HG02970 (cell line): Measurements from ENCODE around the gene NINJ1.

Experiments used
- ATAC-seq: cut with Tn5 transposase; IDR thresholded peaks from one replicate; pipeline ENCODE4 v1.9.1; 2021; ENCODE audit warnings: mild to moderate bottlenecking, moderate library complexity, moderate number of reproducible peaks; ENCODE audit not compliant: unreplicated experiment, low FRiP score

NINJ1 gene

DNA sequence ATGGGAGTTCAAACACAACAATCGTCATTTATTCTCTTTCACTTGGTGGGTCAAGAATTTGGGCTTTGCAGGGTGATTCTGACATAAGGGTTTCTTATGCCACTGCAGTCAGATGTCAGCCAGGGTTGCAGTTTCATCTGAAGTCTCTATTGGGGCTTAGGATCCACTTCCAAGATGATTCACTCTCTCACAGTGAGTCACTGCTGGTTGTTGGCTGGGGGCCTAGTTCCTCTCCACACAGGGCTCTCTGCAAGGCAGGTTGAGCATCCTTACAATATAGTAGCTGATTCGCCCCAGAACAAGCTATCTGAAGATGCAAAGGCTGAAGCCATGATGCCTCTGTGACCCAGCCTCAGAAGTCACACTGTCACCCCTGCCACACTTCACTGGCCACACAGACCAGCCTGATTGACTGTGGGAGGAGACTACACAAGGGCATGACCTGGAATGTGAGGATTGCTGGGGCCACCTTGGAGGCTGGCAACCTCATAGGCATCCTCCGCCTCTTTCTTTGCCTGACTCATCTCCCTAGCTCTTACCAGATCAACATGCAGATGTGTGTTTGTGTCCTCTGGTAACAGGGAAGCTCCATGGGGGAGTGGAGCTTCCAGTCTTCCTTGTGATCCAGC is 42.5 kb downstream of the NINJ1 start:
- ATAC-seq, result no peak

DNA sequence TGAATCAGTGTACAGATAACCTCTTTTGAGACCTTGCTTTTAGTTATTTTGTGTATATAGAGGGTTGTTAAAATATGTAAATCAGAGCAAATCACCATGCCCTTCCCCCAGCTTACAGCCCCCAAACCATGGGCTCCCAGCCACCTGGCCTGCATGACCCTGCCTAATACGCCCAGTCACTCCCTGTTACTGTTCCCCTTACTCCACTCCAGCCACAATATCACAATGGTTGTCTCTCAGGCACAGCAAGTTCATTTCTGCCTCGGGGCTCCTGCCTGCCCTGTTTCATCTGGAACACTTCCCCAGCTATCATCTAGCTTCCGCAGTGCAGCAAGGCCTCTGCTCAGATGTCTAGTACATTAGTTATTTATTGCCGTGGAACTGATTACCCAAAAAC is 43.0 kb downstream of the NINJ1 start:
- no peak for ATAC-seq

DNA sequence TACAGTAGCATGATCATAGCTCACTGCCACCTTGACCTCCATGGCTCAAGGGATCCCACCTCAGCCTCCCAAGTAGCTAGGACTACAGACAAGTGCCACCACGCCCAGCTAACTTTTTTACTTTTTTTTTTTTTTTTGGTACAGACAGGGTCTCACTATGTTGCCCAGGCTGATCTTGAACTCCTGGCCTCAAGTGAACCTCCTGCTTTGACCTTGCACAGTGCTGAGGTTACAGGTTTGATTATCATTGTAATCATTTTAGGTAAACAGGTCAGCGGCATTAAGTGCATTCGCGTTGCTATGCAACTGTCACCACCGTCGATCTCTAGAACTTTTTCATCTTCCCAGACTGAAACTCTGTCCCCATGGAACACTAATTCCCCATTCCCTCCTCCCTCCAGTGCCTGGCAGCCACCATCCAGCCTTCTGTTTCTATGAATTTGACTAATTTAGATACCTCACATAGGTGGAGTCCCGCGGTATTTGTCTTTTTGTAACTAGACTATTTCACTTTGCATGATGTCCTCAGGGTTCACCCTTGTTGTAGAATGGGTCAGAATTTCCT is 43.9 kb downstream of the NINJ1 start:
- ATAC-seq, result no peak

DNA sequence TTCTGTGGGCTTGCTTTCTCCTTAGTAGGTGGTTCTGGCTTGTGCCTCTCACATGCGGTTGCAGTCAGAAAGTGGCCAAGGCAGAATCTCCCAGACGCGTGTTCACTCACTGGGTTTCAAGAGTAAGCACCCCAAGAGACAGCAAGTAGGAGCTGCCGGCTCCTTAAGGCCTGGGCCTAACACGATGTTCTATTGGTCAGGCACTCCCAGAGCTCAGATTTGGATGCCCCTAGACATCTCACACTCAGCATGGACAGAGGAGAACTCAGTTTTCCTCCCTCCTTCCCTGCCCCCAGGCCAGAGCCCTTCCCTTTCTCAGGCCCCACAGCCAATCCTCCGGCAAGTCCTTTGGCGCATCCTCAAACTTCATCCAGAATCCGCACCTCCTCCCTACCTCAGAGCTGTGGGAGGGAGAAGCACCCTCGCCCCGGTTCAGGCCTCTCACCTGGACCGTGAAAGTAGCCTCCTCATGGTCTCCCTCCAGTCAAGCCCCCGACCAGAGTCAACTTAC is 44.5 kb downstream of the NINJ1 start:
- ATAC-seq, result no peak

DNA sequence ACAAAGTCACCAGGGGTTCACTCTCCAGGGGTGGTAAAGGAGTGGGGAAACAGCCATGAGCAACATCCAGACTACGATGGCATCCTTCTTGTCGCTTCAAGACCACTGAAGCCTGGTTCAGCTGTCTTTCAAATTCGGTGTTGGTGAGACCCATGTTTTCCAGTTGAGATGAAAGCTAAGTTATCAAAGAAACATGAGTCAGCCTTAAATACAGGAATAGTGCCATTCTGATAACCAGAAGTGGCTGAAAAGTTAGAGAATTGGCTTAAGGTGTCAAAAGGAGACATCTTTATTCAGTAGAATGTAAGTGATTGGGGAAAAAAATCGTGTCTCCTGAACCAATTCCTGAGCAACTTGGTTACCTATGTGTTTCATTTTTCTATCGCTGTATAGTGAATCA is 45.0 kb downstream of the NINJ1 start:
- ATAC-seq, result no peak

DNA sequence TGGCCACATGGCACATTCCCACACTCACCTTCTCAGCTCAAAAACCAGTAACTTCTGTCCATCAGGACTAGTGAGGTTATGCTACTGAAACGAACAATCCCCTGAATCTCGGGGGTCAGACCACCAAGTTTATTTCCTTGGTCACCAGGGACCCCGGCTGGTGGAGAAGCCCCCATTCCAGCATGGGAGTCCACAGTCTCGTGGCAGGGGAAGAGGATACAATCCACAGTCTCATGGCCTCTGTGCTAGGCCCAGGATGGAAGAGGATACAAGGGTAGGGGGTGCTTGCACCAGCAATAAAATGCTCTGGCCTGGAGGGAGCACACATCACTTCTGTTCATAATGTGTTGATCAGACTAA is 45.4 kb downstream of the NINJ1 start:
- ATAC-seq, result no peak

DNA sequence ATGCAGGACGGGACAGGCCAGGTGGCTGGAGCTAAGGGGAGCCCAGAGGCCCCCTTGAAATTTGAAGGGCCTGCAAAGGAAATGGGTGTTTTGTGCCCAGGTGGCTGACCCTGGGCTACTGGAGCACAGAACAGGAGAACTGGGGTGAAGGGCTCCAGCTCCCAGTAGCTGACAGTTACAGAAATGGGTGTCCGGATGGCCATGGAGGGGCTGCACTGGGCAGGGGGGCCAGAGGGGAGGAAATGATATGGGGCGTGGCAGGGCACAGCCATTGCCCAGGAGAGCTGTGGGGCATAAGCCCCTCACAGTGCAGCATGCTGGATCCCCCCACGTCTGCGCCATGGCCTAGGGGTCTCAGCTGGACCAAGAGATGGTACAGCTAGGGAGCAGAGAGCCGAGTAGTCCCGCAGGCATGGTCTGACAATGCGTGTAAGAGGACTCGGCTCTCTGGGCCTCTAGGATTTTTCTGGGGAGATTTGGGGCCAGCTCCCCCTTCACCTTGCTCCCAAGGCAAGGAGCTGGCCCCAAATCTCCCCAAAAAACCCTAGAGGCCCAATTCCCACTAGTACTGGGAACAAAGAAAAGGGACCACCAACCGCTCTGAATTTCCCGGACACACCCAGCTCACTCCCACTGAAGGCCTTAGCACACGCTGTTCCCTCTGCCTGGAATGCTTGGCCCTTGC is 45.9 kb downstream of the NINJ1 start:
- ATAC-seq, result no peak

DNA sequence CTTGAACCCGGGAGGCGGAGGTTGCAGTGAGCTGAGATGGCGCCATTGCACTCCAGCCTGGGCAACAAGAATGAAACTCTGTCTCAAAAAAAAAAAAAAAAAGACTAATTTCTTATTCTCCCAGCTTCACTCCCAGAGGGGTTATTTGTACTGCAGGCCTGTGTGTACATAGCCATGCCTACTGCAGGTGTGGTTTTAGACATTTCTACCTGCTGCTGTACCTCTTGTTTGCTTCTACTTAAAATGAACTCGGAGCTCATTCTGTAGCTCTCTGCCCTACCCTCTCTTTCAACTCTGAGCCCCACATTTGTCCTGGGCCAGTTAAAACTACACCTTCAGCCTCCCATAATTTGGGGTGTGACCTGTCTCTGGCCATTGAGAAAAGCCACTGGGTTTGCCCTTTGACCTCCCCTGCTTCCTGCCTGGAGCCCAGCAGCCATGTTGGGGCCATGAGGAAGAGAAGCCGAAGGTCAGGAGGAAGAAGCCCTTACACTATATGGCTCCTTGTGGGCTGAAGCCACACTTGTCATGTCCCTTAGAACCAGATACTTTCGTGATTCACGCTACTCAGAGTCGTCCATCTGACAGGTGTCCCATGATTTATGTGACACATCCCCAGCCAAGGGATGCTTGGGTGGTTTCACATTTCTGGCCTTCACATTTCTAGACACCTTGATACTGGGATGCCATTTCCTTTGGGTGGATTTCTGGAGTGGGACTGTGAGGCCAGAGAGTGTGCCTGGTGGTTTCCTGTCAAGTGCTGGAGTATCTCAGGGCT is 47.4 kb downstream of the NINJ1 start:
- ATAC-seq, result no peak

DNA sequence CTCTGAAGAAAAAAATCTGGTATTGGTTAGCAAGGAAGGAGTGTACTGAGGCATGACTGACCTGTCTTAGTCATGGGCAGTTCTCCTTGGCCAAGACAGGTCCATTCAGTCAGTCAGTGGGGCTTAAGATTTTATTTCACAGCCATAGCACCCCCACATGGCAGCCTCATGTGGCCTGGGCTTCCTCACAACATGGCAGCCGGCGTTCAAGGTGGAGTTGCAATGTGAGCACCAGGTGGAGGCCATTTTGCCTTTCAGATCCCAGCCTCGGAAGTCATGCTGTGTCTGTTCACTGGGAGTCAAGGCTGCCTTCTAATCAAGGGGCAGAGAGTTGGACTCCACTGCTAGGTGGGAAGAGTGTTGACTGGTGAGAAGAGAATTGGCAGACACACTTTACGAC is 48.4 kb downstream of the NINJ1 start:
- ATAC-seq, result no peak

DNA sequence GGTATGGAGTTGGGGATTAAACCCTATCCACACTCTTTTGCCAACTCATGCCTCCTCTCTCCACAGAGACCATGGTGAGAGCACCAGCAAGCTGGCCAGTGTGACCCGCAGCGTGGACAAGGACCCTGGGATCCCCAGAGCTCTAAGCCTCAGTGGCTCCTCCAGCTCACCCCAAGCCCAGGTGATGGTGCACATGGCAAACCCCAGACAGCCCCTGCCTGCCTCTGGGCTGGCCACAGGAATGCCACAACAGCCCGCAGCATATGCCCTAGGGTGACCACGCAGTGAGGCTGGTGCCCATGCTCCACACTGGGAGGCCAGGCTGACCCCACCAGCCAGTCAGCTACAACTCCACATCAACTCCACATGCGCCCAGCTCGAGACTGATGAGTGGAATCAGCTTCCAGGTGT is 49.6 kb downstream of the NINJ1 start:
- ATAC-seq, result no peak

DNA sequence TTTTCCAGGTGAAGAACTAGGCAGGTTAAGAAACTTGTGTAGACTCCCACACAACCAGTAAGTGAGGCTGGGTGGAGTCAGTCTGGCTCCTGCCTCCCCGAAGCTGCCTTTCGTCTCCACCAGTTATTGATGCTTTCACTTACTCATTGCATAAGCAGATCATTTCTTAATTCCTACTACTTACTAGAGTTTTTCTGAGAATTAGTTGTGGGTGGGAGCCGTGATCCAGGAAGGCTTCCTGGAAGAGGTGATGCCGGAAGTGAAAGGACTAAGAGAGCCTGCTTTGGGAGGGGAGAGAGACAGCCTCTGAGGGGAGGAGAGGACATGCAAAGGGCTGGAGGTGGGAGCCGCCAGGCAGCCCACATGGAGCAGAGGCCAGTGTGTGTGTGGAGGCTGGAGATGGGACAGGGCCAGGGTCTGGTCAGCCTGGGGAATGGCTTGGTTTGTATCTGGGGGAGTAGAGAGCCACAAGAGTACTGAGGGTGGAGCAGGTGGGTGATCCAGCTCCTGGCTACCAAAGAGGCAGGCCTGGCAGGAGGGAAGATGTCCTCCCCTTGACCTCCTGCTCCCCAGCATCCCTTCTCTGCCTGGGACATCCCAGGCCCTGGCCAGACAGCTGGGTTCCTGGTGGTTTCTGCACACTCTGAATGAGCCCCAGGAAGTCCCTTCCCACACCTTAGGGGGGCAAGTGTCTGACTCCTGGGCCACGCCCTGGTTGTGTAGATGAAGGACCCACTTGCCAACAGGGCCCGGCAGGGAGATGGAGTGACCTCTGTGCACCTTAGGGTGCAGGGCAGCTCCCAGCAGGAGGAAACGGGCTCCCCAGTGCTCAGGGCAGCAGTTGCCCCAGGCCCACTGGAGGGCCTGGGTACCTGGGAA is 50.2 kb downstream of the NINJ1 start:
- ATAC-seq, result no peak

DNA sequence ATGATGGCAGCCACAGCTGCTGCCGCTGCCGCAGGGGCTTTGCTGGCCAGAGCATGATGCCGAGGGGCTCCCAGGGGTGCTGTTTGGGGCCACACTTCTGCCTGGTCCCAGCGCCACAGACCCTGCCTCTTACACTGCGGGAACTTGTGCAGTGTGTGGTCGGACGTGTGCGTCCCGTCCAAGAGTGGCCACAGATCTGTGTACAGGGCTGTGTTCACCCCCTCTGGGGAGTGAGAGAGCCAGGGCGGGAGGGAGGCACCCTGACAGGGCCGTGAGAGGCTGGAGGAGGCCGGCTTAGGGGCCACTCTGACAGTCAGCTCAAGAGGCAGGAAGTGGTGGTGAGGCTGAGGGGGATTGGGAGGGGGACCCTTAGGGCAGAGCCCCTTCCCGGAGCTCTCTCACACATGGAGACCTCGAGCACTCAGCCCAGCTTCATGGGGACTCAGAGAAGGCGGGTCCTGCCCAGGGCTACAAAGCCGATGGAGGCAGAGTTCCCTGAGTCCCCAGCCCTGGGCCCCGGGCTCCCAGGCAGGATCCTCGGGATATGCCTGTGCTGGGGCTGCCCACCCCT is 51.1 kb downstream of the NINJ1 start:
- ATAC-seq, result no peak

DNA sequence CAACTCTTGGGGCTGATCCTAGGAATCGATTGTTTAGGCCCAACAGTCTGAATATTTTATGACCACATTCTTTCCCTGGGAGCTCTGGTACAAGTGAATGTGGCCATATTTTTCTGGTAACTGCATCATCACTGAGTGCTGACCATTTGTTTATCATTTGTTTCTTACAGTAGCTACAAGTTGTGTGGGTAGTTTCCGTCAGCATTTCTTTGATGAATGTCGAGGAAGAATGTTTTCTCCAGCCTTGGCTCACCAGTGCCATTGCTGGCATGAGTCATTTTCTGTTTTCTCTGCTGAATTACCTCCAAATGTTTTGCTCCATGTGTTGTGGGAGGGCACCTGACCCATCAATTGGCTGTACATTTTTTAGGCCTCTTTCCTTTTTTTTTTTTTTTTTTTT is 52.1 kb downstream of the NINJ1 start:
- no peak for ATAC-seq

DNA sequence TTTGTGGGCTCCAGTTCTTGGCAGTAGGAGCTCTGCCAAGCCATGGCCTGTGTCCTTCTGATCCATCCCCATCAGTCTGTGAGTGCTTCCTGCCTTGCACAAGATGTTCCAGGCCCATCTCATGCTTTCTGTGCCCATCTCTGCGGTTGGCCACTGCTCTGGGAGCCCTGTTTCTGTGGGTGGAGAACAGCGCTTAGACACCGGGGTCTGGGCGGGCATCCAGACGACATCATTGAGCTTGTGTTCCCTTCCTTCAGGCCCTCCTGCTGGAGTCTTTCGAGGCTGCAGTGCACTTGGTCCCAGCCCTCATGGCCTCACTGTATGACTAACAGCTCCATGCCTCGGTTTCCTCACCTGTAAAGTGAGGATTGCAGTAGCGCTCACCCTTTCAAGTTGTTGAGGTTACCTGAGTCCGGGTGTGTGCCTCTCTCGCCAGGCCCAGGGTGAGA is 52.9 kb downstream of the NINJ1 start:
- ATAC-seq, result no peak

DNA sequence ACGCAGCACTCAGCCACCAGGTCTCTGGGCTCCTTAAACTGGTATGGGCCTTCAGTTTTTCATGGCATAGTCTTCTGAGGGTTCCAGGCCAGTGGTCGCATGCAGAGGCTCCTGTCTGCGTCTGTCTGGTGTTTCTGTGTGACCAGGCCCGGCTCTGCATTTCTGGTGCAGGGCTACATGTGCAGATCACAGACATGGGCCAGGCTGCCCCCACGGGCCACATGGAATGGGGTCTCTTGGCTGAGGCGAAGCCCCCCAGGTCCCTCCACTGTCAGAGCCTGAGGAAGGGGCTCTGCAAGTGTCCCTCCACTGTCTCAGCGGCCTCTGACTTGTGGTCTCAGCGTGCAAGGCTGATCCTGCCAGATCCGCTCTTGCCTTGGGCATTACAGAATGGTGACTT is 53.6 kb downstream of the NINJ1 start:
- ATAC-seq, result no peak

DNA sequence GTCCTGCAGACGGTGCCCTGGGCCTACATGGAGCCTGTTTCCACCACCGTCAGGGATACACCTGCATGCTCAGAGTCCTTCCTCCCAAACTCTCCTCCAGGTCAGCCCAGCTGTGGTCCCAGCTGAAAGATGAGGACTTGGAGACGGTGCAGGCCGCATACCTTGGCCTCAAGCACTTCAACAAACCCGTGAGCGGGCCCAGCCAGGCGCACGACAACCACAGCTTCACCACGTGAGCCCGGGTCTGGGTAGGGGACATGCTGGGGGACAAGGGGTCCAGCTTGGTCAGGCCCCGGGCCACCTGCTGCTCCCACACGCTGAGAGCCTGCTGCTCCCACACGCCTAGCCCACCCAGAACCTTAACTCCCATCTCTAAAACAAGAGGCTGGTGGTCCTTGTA is 54.7 kb downstream of the NINJ1 start:
- ATAC-seq, result no peak

DNA sequence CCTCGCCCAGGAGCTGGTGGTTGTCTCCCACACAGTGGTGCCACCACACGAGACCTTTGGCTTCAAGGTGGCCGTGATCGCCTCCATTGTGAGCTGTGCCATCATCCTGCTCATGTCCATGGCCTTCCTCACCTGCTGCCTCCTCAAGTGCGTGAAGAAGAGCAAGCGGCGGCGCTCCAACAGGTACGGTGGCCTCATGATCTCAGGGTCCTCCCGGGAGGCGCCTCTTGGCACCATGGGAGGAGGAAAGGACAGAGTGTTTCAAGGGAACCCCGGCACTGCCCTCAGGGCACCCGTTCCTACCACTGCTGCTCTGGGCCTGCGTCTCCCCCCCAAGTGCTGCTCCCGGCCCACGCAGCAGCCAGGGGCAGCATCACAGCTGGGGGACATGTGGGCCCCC is 56.2 kb downstream of the NINJ1 start:
- no peak for ATAC-seq

DNA sequence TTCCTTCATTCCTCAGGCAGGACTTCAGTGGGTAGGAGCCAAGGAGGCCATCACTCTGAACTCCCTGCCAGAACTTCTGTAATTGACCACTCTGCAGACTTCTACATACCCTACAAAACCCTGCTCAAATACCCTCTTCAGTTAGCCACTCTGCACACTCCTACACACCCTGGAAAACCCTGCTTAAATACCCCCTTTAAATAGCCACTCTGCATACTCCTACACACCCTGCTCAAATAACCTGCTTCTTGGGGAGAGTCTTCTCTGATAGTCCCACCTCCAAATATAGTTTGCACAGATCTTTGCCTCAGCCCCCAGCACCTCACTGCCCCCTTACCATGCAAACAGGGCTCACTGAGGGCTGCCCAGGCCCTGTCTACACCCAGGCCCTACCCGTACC is 56.7 kb downstream of the NINJ1 start:
- no peak for ATAC-seq

DNA sequence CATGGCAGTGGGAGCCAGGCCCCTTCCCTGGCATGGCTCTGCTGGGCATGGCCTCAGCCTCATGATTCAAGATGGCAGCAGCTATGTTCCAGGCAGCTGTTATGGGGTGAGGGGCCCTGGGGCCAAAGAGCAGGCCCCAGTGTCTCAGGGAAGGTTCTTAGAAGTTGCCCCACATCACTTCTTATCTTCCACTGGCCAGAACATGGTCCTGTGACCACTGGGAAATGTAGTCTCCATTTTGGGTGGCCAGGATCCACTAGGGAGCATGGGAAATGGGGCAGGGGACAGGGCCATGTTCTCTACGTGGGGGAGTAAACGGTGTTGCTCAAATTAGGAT is 57.3 kb downstream of the NINJ1 start:
- no peak for ATAC-seq
